Stimulated activated CD4-positive, alpha-beta T cell treated with anti-CD3 and anti-CD28 coated beads, TNF-alpha, amount 100 ng/mL, for 1 hour (primary cell): ENCODE measurements around the gene WBP2.
"Not testable (repeated sequence)": the region's sequence is repeated elsewhere in the genome, so short reads cannot be mapped to it uniquely, and the experiment has no call there.

ENCODE experiments used
- DNase-seq, 3 donors: peaks; one replicate each; pipeline ENCODE4 v3.0.0-alpha.2; 2020; ENCODE audit warnings: low read depth in 3 of 3, low spot score in 1 of 3

The WBP2 gene

GRCh38 chr17:75818326-75818885 is 36.7 kb downstream of the WBP2 start:
- no peak for DNase-seq

DNA sequence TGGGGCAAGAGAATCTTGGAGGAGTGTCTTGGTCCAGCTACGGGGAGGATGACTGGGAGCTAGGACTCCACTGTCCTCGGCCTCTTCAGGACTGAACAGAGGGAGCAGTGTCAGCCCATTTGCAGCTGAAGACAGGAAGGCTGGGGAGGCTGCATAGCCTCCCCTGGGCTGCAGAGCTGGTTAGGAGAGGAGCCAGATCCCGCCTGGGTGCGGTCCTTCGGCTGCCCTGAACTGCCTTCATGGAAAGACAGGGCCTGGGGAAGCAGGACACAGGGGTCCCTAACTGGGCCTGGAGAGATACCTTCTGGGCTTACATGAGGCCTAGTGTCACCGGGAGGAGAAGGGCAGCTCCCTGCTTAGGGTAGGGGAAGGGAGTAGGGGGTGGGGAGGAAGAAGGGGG is 37.6 kb downstream of the WBP2 start:
- DNase-seq, result no peak

- DNase-seq, result no peak
These were observed 38.4 kb downstream of the WBP2 start for GRCh38 chr17:75816693-75817092.

DNA sequence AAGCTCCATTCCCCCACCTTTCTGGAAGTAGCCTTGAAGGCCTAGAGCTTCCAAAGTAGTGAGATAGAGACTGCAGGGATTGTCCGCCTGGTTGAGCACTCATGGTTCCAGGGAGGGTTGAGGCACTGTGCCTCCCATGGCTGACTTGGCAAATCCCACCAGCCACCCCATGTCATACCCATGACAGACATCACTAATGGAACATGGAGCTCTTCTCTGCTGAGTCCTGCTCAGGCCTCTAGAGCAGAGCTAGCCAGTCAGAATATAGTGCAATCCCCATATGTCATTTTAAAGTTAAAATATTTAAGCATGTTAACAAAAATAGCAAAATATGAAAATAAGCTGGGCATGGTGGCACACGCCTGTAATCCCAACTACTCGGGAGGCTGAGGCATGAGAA is 39.7 kb downstream of the WBP2 start:
- DNase-seq, result no peak

GRCh38 chr17:75814900-75815373 is 40.2 kb downstream of the WBP2 start:
- DNase-seq, result no peak

DNA sequence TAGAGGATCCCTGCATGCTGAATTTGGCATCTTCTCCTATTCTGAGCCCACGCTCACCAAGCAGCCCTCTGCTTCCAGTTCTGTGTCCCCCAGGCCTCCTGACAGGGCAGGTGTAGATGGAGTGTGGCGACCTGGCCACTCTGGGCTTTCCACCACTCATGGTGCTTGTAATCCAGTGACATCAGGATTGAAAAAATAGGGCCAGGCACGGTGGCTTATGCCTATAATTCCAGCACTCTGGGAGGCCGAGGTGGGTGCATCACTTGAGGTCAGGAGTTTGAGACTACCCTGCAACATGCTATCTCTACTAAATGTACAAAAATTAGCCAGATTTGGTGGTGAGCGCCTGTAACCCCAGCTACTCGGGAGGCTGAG is 41.1 kb downstream of the WBP2 start:
- no peak for DNase-seq

DNA sequence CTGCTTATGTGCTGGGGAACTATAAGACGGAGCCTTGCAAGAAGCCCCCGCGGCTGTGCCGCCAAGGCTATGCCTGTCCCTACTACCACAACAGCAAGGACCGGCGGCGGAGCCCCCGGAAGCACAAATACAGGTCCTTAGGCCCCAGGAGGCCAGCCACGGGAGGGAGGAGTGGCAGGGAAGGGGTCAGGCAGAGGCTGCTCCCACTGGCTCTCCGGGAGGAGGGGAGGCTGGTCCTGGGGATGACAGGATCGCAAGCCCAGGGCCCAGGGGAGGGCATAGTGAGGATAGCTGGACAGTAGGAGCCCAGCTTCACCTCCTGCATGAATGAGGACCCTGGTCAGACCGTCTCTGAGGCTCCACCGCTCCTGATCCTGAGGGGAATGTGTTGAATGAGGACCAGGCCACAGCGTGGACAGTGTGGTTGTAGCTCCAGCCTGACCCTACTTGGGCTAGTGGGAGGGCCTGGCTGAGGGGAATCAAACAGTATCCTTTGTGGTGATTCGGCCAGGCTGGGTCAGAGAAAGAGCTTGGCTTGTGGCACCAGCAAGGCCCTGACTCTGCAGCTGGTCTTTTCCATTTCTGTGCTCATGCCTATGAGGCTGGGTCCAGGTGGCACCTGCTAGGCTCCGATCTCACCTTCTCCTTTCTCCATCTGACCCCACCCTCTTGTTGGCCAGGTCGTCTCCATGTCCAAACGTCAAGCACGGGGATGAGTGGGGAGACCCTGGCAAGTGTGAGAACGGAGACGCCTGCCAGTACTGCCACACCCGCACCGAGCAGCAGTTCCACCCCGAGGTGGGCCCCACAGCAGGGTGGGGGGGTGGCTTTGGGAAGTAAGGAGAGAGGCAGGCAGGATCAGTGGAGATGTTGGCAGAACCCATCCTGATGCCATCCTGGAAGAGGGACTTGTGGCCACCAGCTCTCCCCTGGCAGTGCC is 41.8 kb downstream of the WBP2 start:
- no peak for DNase-seq

GRCh38 chr17:75812096-75813013 is 42.8 kb downstream of the WBP2 start:
- no peak for DNase-seq

DNA sequence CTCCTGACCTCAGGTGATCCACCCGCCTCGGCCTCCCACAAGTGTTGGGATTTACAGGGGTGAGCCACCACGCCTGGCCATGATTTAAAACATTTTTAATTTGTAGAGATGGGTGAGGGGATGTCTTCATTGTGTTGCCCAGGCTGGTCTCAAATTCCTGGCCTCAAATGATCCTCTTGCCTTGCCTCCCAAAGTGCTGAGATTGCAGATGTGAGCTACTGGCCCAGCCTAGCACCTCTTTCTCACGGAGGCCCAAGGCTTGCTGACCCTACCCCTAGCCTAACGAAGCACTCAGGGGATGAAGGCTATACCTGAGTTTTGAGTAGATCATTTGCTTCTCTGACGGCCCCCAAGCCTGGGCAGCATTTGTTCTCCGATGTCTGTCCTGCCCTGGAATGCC is 44.0 kb downstream of the WBP2 start:
- no peak for DNase-seq

DNA sequence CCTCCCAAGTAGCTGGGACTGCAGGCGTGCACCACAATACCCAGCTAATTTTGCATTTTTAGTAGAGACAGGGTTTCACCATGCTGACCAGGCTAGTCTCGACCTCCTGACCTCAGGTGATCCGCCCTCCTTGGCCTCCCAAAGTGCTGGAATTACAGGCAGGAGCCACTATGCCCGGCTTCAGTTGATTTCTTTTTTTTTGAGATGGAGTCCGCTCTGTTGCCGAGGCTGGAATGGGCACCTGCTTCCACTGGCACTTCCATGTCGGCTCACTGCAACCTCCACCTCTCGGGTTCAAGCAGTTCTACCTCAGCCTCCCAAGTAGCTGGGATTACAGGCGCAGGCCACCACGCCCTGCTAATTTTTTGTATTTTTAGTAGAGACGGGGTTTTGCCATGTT is 44.4 kb downstream of the WBP2 start:
- not testable (repeated sequence) for DNase-seq

- no peak for DNase-seq
These were observed 44.9 kb downstream of the WBP2 start for GRCh38 chr17:75810216-75810615.

DNA sequence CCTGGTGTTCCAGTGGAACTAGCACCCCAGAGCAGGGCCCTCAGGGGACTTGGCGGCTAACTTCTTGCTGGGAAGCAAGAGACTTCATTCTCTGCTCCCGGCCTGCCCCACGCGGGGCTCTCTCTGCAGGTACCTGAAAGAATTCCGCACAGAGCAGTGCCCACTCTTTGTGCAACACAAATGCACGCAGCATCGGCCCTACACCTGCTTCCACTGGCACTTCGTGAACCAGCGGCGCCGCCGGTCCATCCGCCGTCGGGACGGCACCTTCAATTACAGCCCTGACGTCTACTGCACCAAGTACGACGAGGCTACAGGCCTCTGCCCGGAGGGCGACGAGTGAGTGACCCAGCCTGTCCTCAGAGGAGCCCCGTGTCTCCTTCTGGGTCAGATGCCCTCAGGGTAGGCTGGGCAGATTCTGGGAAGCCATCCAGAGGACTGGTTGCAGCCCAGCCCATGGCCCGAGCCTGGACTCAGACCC is 45.5 kb downstream of the WBP2 start:
- DNase-seq, result no peak

- DNase-seq, result no peak
These were observed 46.1 kb downstream of the WBP2 start for GRCh38 chr17:75808905-75809621.

GRCh38 chr17:75808549-75808904 is 46.6 kb downstream of the WBP2 start:
- DNase-seq, result no peak

DNA sequence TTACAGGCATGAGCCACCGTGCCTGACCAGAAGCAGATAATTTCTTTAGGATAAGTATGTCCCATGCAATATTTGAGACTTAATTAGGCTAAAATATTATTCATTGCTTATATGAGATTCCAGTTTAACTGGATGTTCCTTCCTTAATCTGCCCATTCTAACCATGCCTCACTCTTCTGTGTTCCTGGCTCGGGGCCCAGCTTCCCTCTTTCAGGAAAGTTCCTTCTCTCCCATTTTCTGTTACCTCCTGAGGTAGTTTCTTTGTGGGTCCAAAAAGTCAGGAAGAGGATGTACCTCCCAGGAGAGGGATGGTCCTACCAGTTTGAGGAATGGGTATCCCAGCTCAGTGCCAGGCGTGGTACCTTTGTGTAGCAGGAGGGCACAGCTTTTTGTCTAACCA is 47.3 kb downstream of the WBP2 start:
- no peak for DNase-seq

DNA sequence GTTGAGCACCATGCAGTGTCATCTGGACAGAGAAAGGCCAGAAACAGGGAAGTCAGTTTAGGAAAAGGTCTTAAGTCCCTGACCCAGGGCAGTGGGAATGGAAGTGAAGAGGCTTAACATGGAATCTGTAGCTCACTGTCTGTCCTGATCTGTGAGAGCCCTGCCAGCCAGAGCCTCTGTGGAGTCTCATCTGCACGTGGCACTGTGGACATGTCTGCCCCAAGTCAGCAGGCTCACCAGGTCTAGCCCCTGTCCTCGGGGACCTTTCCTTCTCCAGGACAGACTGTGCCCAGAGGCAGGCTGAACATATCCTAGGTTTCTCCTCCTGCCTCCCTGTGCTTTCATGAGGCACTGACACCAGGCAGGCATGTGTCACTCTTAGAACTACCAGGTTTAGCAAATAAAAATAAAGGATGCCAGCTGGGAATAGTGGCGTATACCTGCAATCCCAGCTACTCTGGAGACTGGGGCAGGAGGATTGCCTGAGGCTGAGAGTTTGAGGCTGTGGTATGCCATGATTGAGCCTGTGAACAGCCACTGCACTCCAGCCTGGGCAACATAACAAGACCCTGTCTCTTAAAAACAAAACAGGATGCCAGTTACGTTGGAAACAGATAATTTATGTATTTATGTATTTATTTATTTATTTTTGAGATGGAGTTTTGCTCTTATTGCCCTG is 48.2 kb downstream of the WBP2 start:
- DNase-seq, result no peak

DNA sequence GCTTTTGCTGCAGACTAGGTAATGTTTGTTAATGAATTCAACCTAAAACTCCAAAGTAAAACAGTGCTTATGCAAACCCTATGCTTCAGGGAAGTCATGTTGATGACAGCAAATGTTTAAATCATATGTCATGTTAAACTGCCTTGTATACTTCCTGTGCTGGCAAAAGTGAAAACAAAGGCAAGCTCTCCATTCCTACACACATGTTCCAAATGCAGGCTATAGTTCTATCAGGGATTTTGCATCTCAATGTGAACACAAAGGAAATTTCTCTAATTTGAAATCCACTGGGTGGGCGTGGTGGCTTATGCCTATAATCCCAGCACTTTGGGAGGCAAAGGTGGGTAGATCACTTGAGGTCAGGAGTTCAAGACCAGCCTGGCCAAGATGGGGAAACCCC is 51.3 kb downstream of the WBP2 start:
- no peak for DNase-seq

DNA sequence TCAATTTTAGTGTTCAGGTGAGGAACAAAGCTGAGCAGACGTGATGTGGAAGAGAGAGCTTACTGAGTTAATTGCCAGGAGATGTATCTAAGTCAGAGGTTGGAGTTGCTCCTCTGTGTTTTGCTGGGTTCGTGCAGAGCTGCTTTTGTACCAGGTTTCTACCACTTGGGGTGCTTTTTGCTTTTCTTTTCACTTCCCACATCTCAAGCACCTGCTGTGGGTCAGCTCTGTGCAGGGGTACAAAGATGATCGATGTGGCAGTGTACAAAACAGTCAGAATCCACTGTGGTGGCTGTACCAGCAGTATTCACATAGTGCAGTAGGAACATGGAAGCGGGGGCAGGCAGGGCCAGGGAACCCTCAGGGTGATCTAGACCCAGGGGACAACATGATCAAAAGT is 55.7 kb downstream of the WBP2 start:
- no peak for DNase-seq

- DNase-seq, result no peak
These were observed 59.1 kb downstream of the WBP2 start for GRCh38 chr17:75795820-75796607.
